AG04450 (cell line): ENCODE measurements around the gene AMOTL2. TPM values are rescaled to one million over a fixed set of nuclear protein-coding genes. Genes with fewer than 3 reads are reported as not detected.

Experiments
- CTCF ChIA-PET: fragments of 300-600, 350-600 bp; formaldehyde crosslinking; extraction: SDS; loops from one replicate; lab custom pipeline; 2022; ENCODE audit warnings: antibody characterized with exemption, inconsistent platforms; lab: Charles Lee
- POLR2A ChIA-PET: fragments of 350-600 bp; formaldehyde crosslinking; extraction: SDS; loops from one replicate; lab custom pipeline; 2021; ENCODE audit warnings: antibody characterized with exemption, inconsistent platforms; lab: Yijun Ruan, JAX
- DNase-seq: peaks from one replicate; pipeline ENCODE4 v3.0.0-alpha.2; 2011; ENCODE audit warnings: low read depth, low spot score
- H3K27ac ChIP-seq: one replicate; pipeline ENCODE4 v1.5.1; 2012; ENCODE audit warnings: low read depth, low read length, control low read depth
- H3K27me3 ChIP-seq: one replicate; pipeline ENCODE4 v1.6.0; 2012; ENCODE audit warnings: low read length; ENCODE audit not compliant: control insufficient read depth, insufficient read depth
- H3K4me3 ChIP-seq: 2 replicates; pipeline ENCODE4 v1.5.1; 2011; ENCODE audit warnings: mild to moderate bottlenecking, low read depth, low read length, control low read depth
- H3K9me3 ChIP-seq: 2 replicates; pipeline ENCODE4 v1.5.1; 2012; ENCODE audit warnings: low read length; ENCODE audit not compliant: control insufficient read depth, insufficient read depth
- CTCF ChIP-seq: IDR thresholded peaks from 2 replicates; pipeline ENCODE4 v1.5.1; 2011; ENCODE audit warnings: low read depth, low read length, control low read depth, inconsistent platforms
- polyA plus RNA-seq: library from polyadenylated mRNA; depleted of rRNA; stranded (reverse); fragments of >200 nt; gene quantifications from 2 replicates; pipeline ENCODE4 v1.2.3, GENCODE V29; 2011

Gene AMOTL2
- polyA plus RNA-seq, 1 experiment = 74.5 TPM

GRCh38 chr3:134315286-134316106 is 58.8 kb downstream of the AMOTL2 start:
- POLR2A ChIA-PET = interaction anchor here (0.7 to 6.4 kb wide), 11 partner anchors 11 to 170 kb away, joined by 3 to 90 read pairs (median 8); partner anchors contain the start of genes AMOTL2, ANAPC13 and CEP63
- CTCF ChIA-PET = interaction anchor here (0.8 to 1.3 kb wide), 4 partner anchors 42 to 179 kb away, joined by 3 to 4 read pairs (median 3); no protein-coding TSS in a partner anchor
- no peak for DNase-seq
- Histone ChIP-seq H3K9me3 (peaks cover 3% of the 10 kb centered on the region; the same call in 1 of the 2 replicates), H3K27me3 (no peaks in the 10 kb centered on the region), H3K27ac (peak overlapping the region; percentile 96), H3K4me3 (no peak overlapping the region)
- TF ChIP-seq CTCF = no peak

GRCh38 chr3:134314588-134315285 is 59.5 kb downstream of the AMOTL2 start:
- Histone ChIP-seq H3K9me3 (peaks cover 3% of the 10 kb centered on the region; the same call in 1 of the 2 replicates), H3K27me3 (no peaks in the 10 kb centered on the region), H3K27ac (peak overlapping the region; percentile 96), H3K4me3 (no peak overlapping the region)
- POLR2A ChIA-PET = interaction anchor here (0.7 to 6.4 kb wide), 11 partner anchors 12 to 171 kb away, joined by 3 to 90 read pairs (median 8); partner anchors contain the start of genes AMOTL2, ANAPC13 and CEP63
- no peak for TF ChIP-seq CTCF
- CTCF ChIA-PET = interaction anchor here (0.8 to 7.8 kb wide), 5 partner anchors 42 to 180 kb away, joined by 3 to 55 read pairs (median 4); no protein-coding TSS in a partner anchor
- DNase-seq = no peak

DNA sequence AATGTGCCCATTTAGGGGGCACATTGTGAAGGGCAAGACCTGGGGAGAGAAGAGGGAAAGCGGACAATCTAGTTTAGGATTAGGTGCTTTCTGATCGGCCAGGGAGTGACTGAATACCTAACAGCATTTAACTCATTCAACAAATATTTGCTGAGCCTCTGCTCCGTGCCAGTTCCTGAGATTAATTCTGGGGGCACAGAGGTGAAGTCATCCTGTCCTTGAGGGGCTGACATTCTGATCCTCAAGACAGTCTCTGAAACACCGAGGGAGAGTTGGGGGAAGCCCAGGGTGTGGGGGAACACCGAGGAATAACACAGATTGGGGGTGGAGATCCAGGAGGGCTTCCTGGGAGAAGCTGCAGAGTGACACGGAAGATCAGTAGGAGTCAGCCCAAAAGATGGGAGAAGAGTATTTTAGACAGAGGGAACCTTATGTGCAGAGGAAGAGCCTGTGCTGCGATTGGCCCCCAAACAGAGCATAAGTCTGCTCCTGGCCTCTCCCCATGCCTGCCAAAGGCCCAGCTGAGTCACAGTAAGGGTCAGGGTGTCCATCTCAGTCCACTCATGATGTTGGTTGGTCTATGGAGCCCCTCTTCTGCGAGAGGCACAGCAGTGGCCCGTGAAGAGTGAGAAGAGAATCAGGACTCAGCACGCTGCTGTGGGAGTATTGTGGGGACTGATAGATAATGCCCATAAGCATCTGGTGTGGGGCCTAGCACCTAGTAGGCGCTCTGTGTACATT is 60.2 kb downstream of the AMOTL2 start:
- Histone ChIP-seq H3K27ac (peak overlapping the region; percentile 96), H3K9me3 (peaks cover 3% of the 10 kb centered on the region; the same call in 1 of the 2 replicates), H3K27me3 (no peaks in the 10 kb centered on the region), H3K4me3 (peak overlapping the region; percentile 64)
- ChIA-PET POLR2A (interaction anchor here (0.6 to 6.4 kb wide), 9 partner anchors 14 to 160 kb away, joined by 3 to 90 read pairs (median 14); partner anchors contain the start of gene AMOTL2), CTCF (interaction anchor here (1.1 to 7.8 kb wide), 11 partner anchors 14 to 170 kb away, joined by 3 to 55 read pairs (median 4); no protein-coding TSS in a partner anchor)
- TF ChIP-seq CTCF = no peak
- no peak for DNase-seq

DNA sequence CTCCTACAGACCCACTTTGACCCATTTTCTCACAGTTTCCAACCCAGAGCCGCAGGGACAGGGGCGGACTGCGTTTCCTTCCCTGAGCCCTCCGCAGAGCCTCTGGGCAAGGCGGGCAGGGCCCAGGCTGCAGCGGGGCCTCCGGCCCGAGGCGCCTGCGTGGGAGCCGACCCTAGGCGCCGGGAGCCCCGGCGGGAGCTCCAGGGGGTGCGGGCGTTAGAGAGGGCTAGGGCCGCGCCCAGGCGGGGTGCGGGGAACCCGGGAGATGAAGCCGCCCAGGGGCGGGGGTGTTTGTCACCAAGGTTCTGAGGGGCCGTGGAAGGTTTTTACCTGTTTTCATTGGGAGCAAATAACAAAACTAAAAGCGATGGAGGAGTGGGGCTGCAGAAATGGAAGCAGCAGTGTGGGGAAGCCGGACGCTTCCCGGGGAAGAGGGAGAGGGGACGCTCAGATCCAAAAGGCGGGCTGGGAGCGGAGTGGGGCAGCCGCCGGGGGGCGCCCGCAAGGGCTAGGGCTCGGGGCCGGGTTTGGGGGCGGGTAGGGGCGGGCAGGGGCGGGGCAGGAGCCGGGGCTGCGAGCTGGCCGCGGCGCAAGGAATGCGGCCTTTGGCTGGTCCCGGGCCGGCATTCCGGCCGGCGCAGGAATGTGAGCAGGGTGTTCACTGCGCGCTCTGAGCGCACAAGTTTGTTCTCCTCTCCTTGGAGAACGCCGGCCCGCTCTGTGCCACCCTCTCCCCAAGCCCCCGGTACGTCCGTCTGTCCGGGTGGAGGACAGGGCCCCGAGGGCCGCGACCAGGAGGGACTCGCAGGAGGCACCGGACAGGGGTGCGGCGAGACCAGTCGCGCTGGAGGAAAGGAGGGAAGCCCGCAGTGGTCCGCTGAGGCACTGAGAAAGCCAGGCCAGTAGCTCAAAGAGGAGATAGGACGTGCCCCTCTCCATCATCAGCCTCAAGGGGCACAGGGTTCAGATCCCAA is 61.1 kb downstream of the AMOTL2 start:
- peak; percentile 47 for TF ChIP-seq CTCF
- Histone ChIP-seq H3K9me3 (peaks cover 3% of the 10 kb centered on the region; the same call in 1 of the 2 replicates), H3K27me3 (no peaks in the 10 kb centered on the region), H3K4me3 (peak overlapping the region; percentile 64), H3K27ac (peak overlapping the region; percentile 96)
- DNase-seq = no peak
- POLR2A ChIA-PET = interaction anchor here (0.6 to 6.4 kb wide), 13 partner anchors 12 to 168 kb away, joined by 3 to 90 read pairs (median 5); partner anchors contain the start of gene AMOTL2
- CTCF ChIA-PET = interaction anchor here (0.5 to 7.8 kb wide), 14 partner anchors 15 to 174 kb away, joined by 3 to 55 read pairs (median 4); no protein-coding TSS in a partner anchor
